Glutamatergic neuron (in vitro differentiated cells): ENCODE results near the gene CNTNAP3B. TPM values are rescaled to one million over a fixed set of nuclear protein-coding genes. Genes with fewer than 3 reads are reported as not detected.
"Not testable (repeated sequence)": the region's sequence is repeated elsewhere in the genome, so short reads cannot be mapped to it uniquely, and the experiment has no call there.

Experiments
- DNase-seq: peaks from one replicate; pipeline ENCODE4 v3.0.0; 2022
- H3K27ac Mint-ChIP-seq: one replicate; pipeline ENCODE4 v1.8.0; 2020; ENCODE audit warnings: mild to moderate bottlenecking, mixed read lengths, inconsistent platforms; ENCODE audit not compliant: unreplicated experiment
- H3K27me3 Mint-ChIP-seq: one replicate; pipeline ENCODE4 v1.8.0; 2020; ENCODE audit warnings: mild to moderate bottlenecking, moderate library complexity, mixed read lengths, inconsistent platforms; ENCODE audit not compliant: unreplicated experiment
- H3K36me3 Mint-ChIP-seq: one replicate; pipeline ENCODE4 v1.8.0; 2020; ENCODE audit warnings: mild to moderate bottlenecking, mixed read lengths, inconsistent platforms; ENCODE audit not compliant: unreplicated experiment
- H3K4me1 Mint-ChIP-seq: one replicate; pipeline ENCODE4 v1.8.0; 2020; ENCODE audit warnings: mild to moderate bottlenecking, low read depth, mixed read lengths, inconsistent platforms; ENCODE audit not compliant: unreplicated experiment
- H3K4me3 Mint-ChIP-seq: one replicate; pipeline ENCODE4 v1.8.0; 2020; ENCODE audit warnings: mild to moderate bottlenecking, mixed read lengths, inconsistent platforms; ENCODE audit not compliant: unreplicated experiment
- H3K9me3 Mint-ChIP-seq: one replicate; pipeline ENCODE4 v1.8.0; 2020; ENCODE audit warnings: mild to moderate bottlenecking, moderate library complexity, mixed read lengths, inconsistent platforms; ENCODE audit not compliant: unreplicated experiment
- long read RNA-seq: library from polyadenylated mRNA; unstranded; transcript quantifications from one replicate; pipeline ENCODE4 v2.0.0, GENCODE V29; 2020; ENCODE audit not compliant: unreplicated experiment
- total RNA-seq: library from RNA; stranded (reverse); fragmentation: NEBNext Ultra II Directional; extraction: Animal tissue kit (Norgen Biotek cat#: 25700); gene quantifications from one replicate; pipeline ENCODE4 v1.2.1, GENCODE V29; 2021; ENCODE audit not compliant: unreplicated experiment
- TF ChIP-seq, protein P1 (sequence below): fragments of 200-600 bp; sonication (generic); IDR thresholded peaks from one replicate; pipeline ENCODE4 v1.5.0; 2021; ENCODE audit not compliant: partially characterized antibody, unreplicated experiment

Gene CNTNAP3B
- total RNA-seq: 10.1 TPM
- long read RNA-seq: 0 reads

DNA sequence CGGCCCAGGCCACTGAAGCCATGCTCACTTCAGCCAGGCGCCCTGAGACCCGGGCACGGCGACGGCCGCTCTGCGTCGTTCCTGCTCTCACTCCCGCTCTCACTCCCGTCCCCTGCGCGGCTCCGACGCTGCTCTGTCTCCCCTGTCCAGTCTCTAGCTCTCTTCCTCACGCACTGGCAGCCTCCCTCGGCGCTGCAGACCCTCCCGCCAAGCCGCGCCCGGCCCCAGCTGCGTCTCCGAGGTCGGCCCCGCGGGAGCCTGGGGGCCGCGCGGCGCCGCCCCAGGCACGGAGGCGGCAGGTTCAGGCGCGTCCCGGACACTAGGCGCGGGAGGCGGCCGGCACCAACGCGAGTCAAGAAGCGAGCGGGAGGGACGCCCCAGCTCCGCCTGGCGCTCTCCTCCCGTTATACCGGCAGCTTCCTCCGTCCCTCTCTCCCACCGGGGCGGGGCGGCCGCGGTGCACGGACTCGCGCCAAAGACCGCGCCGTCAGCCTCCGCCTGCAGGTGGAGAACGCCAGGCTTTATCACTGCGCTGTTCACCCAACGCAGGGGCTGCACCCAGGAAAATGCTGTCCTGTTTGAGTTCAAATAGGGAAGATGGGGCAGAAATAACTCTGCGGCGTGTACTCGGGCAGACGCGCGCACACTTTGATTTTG lies at the start of gene CNTNAP3B:
Gene CNTNAP3B, minus strand, starts transcription at position 354 of the 657 bp plus-strand sequence. Its CDS starts 332 bp downstream, at position 22.
- not testable (repeated sequence) for H3K4me3 Mint-ChIP-seq, H3K27ac Mint-ChIP-seq, H3K27me3 Mint-ChIP-seq, H3K9me3 Mint-ChIP-seq, H3K4me1 Mint-ChIP-seq, H3K36me3 Mint-ChIP-seq
- DNase-seq: peak; percentile 19

DNA sequence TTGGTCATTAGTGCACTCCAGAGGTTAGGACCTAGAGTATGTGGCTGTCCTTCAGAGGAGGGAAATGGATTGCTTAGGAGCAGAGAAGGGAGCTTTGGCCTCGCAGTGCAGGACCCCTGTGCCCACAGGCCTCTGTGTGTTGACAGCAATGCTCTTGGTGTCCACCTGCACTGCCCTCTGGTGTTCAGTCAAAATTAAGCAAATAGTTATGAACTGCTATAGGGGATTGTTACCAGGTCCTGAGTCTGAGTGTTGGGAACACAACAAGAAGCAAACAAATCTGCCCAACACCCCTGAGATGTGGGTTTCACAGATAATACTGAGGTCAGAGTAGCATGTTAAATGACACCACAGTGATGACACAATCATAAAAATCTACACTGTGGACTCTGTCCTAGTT lies 31.1 kb upstream of the CNTNAP3B start:
- H3K4me1 Mint-ChIP-seq, H3K4me3 Mint-ChIP-seq, H3K9me3 Mint-ChIP-seq, H3K27ac Mint-ChIP-seq, H3K36me3 Mint-ChIP-seq, DNase-seq, H3K27me3 Mint-ChIP-seq: not testable (repeated sequence)
- TF ChIP-seq, protein P1, sequence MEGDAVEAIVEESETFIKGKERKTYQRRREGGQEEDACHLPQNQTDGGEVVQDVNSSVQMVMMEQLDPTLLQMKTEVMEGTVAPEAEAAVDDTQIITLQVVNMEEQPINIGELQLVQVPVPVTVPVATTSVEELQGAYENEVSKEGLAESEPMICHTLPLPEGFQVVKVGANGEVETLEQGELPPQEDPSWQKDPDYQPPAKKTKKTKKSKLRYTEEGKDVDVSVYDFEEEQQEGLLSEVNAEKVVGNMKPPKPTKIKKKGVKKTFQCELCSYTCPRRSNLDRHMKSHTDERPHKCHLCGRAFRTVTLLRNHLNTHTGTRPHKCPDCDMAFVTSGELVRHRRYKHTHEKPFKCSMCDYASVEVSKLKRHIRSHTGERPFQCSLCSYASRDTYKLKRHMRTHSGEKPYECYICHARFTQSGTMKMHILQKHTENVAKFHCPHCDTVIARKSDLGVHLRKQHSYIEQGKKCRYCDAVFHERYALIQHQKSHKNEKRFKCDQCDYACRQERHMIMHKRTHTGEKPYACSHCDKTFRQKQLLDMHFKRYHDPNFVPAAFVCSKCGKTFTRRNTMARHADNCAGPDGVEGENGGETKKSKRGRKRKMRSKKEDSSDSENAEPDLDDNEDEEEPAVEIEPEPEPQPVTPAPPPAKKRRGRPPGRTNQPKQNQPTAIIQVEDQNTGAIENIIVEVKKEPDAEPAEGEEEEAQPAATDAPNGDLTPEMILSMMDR: peak; percentile 29

DNA sequence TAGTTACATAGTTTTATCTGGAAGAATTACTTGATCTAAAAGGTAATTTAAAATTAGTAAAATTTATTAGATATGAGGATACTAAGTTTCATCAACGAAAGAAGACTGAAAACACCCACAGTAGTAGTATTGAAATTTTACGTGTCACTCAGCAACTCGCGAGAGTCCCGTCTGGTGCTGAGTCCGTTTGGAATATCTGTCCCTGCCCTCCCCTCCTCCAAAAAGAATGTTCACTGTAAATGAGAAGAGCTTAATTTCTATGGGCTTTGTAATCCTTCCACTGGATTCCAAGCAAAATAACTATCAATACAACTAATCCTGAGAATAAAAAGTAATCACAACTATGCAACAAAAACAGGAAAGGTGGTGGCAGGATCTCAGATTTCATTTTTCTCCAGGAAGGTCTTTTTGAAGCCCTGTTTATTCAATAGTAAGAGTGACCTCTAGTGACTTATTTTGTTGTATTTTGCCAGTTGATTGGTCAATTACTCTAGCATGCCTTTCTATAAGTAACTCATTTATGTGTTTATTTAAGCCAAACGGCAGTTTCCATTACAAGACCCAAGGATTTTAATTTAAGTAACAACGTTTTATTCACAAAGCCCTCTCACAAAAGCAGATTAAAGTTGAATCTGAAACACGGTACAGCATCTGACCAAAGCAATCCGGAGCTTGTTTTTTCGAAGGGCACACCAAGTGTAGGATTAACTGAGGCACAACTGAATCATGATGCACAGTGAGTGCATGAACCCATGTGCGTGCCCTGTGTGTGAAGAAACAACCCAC lies 2.0 kb downstream of the CNTNAP3B start:
- H3K36me3 Mint-ChIP-seq, DNase-seq, H3K4me3 Mint-ChIP-seq, H3K27ac Mint-ChIP-seq, H3K4me1 Mint-ChIP-seq, H3K27me3 Mint-ChIP-seq, H3K9me3 Mint-ChIP-seq: not testable (repeated sequence)

DNA sequence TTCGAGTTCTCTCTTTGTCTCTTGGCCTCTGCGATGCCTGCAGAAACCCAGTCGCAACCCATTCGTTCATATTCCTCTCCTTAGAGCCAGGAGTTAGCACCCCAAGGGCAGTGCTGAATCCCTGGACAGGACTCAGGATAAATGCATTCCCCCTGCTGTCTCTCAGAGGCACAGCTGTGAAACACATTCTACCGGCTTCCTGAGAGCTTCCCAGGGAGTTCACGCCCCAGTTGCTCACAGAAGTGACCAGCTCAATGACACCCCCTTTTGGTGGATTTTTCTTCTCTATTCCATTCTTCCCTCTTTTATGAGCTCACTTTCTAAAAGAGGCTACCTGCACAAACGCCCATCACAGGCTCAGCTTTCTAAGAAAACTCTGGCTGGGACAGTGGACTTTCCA lies 8.2 kb downstream of the CNTNAP3B start:
- H3K9me3 Mint-ChIP-seq, H3K36me3 Mint-ChIP-seq, DNase-seq, H3K27ac Mint-ChIP-seq, H3K4me3 Mint-ChIP-seq, H3K27me3 Mint-ChIP-seq, H3K4me1 Mint-ChIP-seq: not testable (repeated sequence)

- H3K9me3 Mint-ChIP-seq: not testable (repeated sequence)
These were observed 33.3 kb downstream of the CNTNAP3B start for GRCh38 chr9:42095929-42096328.

GRCh38 chr9:42084559-42084952 lies 44.7 kb downstream of the CNTNAP3B start:
- DNase-seq: not testable (repeated sequence)

More at GRCh38 chr9:42095929-42096328, 33.3 kb downstream of the CNTNAP3B start:
- H3K4me3 Mint-ChIP-seq, H3K4me1 Mint-ChIP-seq, H3K27ac Mint-ChIP-seq, DNase-seq, H3K27me3 Mint-ChIP-seq, H3K36me3 Mint-ChIP-seq: not testable (repeated sequence)

GRCh38 chr9:42083877-42084558 lies 45.2 kb downstream of the CNTNAP3B start:
- DNase-seq, H3K4me3 Mint-ChIP-seq, H3K4me1 Mint-ChIP-seq, H3K27ac Mint-ChIP-seq, H3K27me3 Mint-ChIP-seq, H3K9me3 Mint-ChIP-seq, H3K36me3 Mint-ChIP-seq: not testable (repeated sequence)

More at GRCh38 chr9:42084559-42084952, 44.7 kb downstream of the CNTNAP3B start:
- not testable (repeated sequence) for H3K4me3 Mint-ChIP-seq, H3K36me3 Mint-ChIP-seq, H3K27ac Mint-ChIP-seq, H3K27me3 Mint-ChIP-seq, H3K4me1 Mint-ChIP-seq, H3K9me3 Mint-ChIP-seq

GRCh38 chr9:42080376-42080775 lies 48.9 kb downstream of the CNTNAP3B start:
- not testable (repeated sequence) for H3K36me3 Mint-ChIP-seq, H3K27ac Mint-ChIP-seq, H3K9me3 Mint-ChIP-seq, H3K4me1 Mint-ChIP-seq, DNase-seq, H3K4me3 Mint-ChIP-seq, H3K27me3 Mint-ChIP-seq

- not testable (repeated sequence) for H3K27me3 Mint-ChIP-seq, H3K4me3 Mint-ChIP-seq, H3K9me3 Mint-ChIP-seq, H3K27ac Mint-ChIP-seq, H3K4me1 Mint-ChIP-seq, H3K36me3 Mint-ChIP-seq
- peak; percentile 13 for DNase-seq
These were observed 54.4 kb downstream of the CNTNAP3B start for GRCh38 chr9:42074868-42075267.

GRCh38 chr9:42071026-42071425 lies 58.2 kb downstream of the CNTNAP3B start:
- not testable (repeated sequence) for H3K27ac Mint-ChIP-seq, H3K9me3 Mint-ChIP-seq, H3K36me3 Mint-ChIP-seq, H3K4me1 Mint-ChIP-seq, H3K27me3 Mint-ChIP-seq, DNase-seq, H3K4me3 Mint-ChIP-seq
